Measurements from ENCODE around the gene DNAJB4. TPM values are rescaled to one million over a fixed set of nuclear protein-coding genes. Genes with fewer than 3 reads are reported as not detected.

DNAJB4 gene
- total RNA-seq, 1 experiment from 2014 or later: 23.4 TPM

DNA sequence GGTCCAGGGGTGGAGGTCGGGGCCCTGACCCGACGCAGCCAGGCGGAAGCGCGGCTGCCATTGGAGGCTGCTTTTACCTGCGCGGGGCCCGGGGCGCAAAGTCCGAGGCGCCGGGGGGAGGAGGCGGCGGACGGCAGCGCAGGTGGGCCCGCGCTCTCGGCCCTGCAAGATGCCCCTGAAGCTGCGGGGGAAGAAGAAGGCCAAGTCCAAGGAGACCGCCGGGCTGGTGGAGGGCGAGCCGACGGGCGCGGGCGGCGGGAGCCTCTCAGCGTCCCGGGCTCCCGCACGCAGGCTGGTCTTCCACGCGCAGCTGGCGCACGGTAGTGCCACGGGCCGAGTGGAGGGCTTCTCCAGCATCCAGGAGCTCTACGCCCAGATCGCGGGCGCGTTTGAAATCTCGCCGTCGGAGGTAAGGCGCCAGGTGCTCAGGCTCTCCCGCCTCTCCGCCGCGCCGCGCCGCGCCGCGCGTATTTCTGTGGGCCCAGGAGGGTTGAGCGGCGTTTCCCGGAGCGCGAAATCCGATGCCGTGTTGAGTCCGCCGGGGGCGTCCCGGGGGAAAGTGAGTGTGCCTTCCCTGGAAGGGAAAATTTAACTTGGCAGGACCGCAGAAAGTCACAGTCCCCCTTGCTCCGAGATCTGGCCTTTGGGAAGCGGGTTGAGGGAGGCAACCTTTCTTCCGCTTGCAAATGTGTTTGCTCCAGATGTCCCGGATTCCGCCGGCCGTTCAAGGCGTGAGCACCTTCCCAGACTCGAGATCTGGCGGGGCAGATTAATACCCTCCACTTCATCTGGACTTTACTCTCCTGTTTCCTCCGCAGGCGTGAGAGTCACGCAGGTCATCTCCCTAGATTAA, 41.4 kb downstream of the DNAJB4 start, which contains the start of gene GIPC2:
GIPC2 (plus strand) TSS at position 41 of the 853 bp plus-strand sequence; CDS start at position 170, 129 bp downstream.
- peak within 1 kb of the TSS; percentile 87 for H3K4me3 Mint-ChIP-seq
- POLR2A ChIA-PET: interaction anchor here (0.6 to 1.6 kb wide), 3 partner anchors 32 to 68 kb away, joined by 4 to 9 read pairs (median 4); partner anchors contain the start of gene FUBP1
- CTCF ChIA-PET: interaction anchor here (3.9 kb wide), 1 partner anchor 68 kb away, joined by 16 read pairs; no protein-coding TSS in a partner anchor
- ATAC-seq (peak; percentile 71), DNase-seq (ENCODE audit: low spot score) (peak; percentile 60)
- H3K27me3 Mint-ChIP-seq (ENCODE audit: low read depth): peaks cover 47% of the 10 kb centered on the region
- H3K4me1 Mint-ChIP-seq: peaks cover 33% of the 10 kb centered on the region
- no peaks in the 10 kb centered on the region for H3K36me3 Mint-ChIP-seq
- no peaks in the 10 kb centered on the region for H3K9me3 Mint-ChIP-seq
- H3K27ac Mint-ChIP-seq: no peak within 1 kb of the TSS; the same call in 1 of the 2 replicates
- no peak for TF ChIP-seq EMX1 (CRISPR knock-in tag; IDR thresholded peaks at IDR 0.05)
- TF ChIP-seq, protein P1, sequence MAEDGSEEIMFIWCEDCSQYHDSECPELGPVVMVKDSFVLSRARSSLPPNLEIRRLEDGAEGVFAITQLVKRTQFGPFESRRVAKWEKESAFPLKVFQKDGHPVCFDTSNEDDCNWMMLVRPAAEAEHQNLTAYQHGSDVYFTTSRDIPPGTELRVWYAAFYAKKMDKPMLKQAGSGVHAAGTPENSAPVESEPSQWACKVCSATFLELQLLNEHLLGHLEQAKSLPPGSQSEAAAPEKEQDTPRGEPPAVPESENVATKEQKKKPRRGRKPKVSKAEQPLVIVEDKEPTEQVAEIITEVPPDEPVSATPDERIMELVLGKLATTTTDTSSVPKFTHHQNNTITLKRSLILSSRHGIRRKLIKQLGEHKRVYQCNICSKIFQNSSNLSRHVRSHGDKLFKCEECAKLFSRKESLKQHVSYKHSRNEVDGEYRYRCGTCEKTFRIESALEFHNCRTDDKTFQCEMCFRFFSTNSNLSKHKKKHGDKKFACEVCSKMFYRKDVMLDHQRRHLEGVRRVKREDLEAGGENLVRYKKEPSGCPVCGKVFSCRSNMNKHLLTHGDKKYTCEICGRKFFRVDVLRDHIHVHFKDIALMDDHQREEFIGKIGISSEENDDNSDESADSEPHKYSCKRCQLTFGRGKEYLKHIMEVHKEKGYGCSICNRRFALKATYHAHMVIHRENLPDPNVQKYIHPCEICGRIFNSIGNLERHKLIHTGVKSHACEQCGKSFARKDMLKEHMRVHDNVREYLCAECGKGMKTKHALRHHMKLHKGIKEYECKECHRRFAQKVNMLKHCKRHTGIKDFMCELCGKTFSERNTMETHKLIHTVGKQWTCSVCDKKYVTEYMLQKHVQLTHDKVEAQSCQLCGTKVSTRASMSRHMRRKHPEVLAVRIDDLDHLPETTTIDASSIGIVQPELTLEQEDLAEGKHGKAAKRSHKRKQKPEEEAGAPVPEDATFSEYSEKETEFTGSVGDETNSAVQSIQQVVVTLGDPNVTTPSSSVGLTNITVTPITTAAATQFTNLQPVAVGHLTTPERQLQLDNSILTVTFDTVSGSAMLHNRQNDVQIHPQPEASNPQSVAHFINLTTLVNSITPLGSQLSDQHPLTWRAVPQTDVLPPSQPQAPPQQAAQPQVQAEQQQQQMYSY (CRISPR knock-in tag; IDR thresholded peaks at IDR 0.05): no peak
- TF ChIP-seq GTF2I (CRISPR knock-in tag; conservative IDR thresholded peaks at IDR 0.05): no peak
- 0 out of 2 replicates have a peak, but pooled peaks have one; percentile 76 for TF ChIP-seq NR1H2 (CRISPR knock-in tag; IDR thresholded peaks at IDR 0.05)
- no peak for TF ChIP-seq SOX15 (CRISPR knock-in tag; IDR thresholded peaks at IDR 0.05)
- TF ChIP-seq ZNF121 (CRISPR knock-in tag; IDR thresholded peaks at IDR 0.05): no peak
- TF ChIP-seq, protein P2, sequence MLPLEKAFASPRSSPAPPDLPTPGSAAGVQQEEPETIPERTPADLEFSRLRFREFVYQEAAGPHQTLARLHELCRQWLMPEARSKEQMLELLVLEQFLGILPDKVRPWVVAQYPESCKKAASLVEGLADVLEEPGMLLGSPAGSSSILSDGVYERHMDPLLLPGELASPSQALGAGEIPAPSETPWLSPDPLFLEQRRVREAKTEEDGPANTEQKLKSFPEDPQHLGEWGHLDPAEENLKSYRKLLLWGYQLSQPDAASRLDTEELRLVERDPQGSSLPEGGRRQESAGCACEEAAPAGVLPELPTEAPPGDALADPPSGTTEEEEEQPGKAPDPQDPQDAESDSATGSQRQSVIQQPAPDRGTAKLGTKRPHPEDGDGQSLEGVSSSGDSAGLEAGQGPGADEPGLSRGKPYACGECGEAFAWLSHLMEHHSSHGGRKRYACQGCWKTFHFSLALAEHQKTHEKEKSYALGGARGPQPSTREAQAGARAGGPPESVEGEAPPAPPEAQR (CRISPR knock-in tag; IDR thresholded peaks at IDR 0.05): no peak
- TF ChIP-seq FOXJ3 (CRISPR knock-in tag; IDR thresholded peaks at IDR 0.05; ENCODE audit: borderline replicate concordance): no peak
- TF ChIP-seq, protein P3, sequence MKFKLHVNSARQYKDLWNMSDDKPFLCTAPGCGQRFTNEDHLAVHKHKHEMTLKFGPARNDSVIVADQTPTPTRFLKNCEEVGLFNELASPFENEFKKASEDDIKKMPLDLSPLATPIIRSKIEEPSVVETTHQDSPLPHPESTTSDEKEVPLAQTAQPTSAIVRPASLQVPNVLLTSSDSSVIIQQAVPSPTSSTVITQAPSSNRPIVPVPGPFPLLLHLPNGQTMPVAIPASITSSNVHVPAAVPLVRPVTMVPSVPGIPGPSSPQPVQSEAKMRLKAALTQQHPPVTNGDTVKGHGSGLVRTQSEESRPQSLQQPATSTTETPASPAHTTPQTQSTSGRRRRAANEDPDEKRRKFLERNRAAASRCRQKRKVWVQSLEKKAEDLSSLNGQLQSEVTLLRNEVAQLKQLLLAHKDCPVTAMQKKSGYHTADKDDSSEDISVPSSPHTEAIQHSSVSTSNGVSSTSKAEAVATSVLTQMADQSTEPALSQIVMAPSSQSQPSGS (CRISPR knock-in tag; IDR thresholded peaks at IDR 0.05; ENCODE audit: borderline replicate concordance, low read depth): no peak
- no peak for TF ChIP-seq GRHL2 (CRISPR knock-in tag; IDR thresholded peaks at IDR 0.05; ENCODE audit: insufficient replicate concordance, severe bottlenecking)
- TF ChIP-seq, protein P4, sequence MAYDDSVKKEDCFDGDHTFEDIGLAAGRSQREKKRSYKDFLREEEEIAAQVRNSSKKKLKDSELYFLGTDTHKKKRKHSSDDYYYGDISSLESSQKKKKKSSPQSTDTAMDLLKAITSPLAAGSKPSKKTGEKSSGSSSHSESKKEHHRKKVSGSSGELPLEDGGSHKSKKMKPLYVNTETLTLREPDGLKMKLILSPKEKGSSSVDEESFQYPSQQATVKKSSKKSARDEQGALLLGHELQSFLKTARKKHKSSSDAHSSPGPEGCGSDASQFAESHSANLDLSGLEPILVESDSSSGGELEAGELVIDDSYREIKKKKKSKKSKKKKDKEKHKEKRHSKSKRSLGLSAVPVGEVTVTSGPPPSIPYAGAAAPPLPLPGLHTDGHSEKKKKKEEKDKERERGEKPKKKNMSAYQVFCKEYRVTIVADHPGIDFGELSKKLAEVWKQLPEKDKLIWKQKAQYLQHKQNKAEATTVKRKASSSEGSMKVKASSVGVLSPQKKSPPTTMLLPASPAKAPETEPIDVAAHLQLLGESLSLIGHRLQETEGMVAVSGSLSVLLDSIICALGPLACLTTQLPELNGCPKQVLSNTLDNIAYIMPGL (CRISPR knock-in tag; IDR thresholded peaks at IDR 0.05): peak; percentile 86
- TF ChIP-seq, protein P5, sequence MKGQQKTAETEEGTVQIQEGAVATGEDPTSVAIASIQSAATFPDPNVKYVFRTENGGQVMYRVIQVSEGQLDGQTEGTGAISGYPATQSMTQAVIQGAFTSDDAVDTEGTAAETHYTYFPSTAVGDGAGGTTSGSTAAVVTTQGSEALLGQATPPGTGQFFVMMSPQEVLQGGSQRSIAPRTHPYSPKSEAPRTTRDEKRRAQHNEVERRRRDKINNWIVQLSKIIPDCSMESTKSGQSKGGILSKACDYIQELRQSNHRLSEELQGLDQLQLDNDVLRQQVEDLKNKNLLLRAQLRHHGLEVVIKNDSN (CRISPR knock-in tag; IDR thresholded peaks at IDR 0.05): 0 out of 2 replicates have a peak, but pooled peaks have one; percentile 54
- no peak for TF ChIP-seq IRF2 (CRISPR knock-in tag; IDR thresholded peaks at IDR 0.05; ENCODE audit: borderline replicate concordance, low read depth)
- TF ChIP-seq MXD4 (CRISPR knock-in tag; IDR thresholded peaks at IDR 0.05; ENCODE audit: borderline replicate concordance): no peak
- no peak for TF ChIP-seq ZNF671 (CRISPR knock-in tag; IDR thresholded peaks at IDR 0.05)
- TF ChIP-seq TCF7 (CRISPR knock-in tag; IDR thresholded peaks at IDR 0.05; ENCODE audit: low read depth): no peak
- 0 out of 2 replicates have a peak, but pooled peaks have one; percentile 47 for TF ChIP-seq JUN (CRISPR knock-in tag; IDR thresholded peaks at IDR 0.05)
- TF ChIP-seq, protein P6, sequence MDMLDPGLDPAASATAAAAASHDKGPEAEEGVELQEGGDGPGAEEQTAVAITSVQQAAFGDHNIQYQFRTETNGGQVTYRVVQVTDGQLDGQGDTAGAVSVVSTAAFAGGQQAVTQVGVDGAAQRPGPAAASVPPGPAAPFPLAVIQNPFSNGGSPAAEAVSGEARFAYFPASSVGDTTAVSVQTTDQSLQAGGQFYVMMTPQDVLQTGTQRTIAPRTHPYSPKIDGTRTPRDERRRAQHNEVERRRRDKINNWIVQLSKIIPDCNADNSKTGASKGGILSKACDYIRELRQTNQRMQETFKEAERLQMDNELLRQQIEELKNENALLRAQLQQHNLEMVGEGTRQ (CRISPR knock-in tag; IDR thresholded peaks at IDR 0.05): no peak
- TF ChIP-seq, protein P7, sequence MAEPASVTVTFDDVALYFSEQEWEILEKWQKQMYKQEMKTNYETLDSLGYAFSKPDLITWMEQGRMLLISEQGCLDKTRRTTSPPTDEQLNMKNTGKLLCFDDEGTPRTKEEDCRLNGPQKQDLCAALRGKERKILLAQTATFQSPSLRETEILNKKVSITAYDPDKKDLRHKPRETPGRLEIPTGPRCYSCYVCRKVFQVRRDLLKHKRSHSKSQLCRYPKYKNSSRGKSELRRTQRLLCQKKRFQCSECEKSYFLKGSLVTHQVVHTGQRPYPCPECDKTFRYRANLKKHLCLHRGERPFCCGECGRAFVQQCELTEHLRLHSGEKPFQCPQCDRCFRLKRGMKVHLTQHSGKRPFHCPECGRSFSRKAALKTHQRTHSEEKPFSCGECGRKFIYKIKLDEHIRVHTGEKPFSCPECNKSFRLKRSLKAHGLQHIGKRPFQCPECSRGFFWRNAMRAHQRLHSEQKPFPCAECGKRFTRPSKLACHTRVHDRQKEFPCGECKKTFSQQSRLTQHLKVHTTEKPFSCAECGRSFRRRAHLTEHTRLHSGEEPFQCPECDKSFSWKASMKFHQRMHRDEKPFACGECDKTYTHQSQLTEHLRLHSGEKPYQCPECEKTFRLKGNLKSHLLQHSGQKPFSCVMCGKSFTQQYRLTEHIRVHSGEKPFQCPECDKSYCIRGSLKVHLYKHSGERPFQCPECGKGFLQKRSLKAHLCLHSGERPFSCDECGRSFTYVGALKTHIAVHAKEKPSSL (CRISPR knock-in tag; conservative IDR thresholded peaks at IDR 0.05): no peak
- TF ChIP-seq FOXK1 (CRISPR knock-in tag; IDR thresholded peaks at IDR 0.05): peak; percentile 28; the same call in 1 of the 2 replicates
- no peak for TF ChIP-seq TEAD1 (CRISPR knock-in tag; IDR thresholded peaks at IDR 0.05)
- no peak for TF ChIP-seq ATF1 (CRISPR knock-in tag; IDR thresholded peaks at IDR 0.05)
- TF ChIP-seq NFYB (CRISPR knock-in tag; conservative IDR thresholded peaks at IDR 0.05; ENCODE audit: low read depth): no peak
- no peak; the same call in 1 of the 2 replicates for TF ChIP-seq CBFB (CRISPR knock-in tag; IDR thresholded peaks at IDR 0.05; ENCODE audit: low read depth)
- no peak for TF ChIP-seq PRRX2 (CRISPR knock-in tag; IDR thresholded peaks at IDR 0.05)
